Measurements from ENCODE around the gene FHIT.

Gene FHIT

DNA sequence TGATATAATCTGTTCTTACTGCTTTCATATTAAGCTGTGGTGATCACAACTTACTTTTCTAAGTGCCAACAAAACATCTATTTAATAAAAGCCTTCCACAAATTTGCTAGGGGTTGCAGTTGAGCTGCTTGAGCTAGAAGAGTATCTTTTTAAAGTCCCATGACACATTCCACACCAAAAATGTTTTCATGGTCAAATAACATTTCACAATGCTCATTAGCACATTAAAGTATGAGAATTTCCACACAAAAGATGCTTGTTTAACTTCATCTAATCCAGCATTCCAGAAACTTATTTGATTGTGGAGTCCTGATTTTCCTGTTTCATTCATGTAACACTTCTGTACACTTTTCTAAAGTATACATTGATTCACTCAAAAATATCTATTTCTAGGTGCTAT, 1325.3 kb downstream of the FHIT start:
- no peaks in the 10 kb centered on the region for H3K79me2 ChIP-seq (ENCODE audit: insufficient read depth, low read length)
- H3K9me3 ChIP-seq (ENCODE audit: insufficient read depth, low read length) = no peaks in the 10 kb centered on the region
- H3K36me3 ChIP-seq (ENCODE audit: low read length) = no peaks in the 10 kb centered on the region
- H3K9me2 ChIP-seq (replicated peaks; ENCODE audit: insufficient read depth, low read length) = no peaks in the 10 kb centered on the region
- no peaks in the 10 kb centered on the region for H4K20me1 ChIP-seq (ENCODE audit: low read depth, low read length)
- H3K27ac ChIP-seq (ENCODE audit: low read depth, low read length) = no peak overlapping the region
- H3K27me3 ChIP-seq (ENCODE audit: low read length) = no peaks in the 10 kb centered on the region
- H3K4me2 ChIP-seq (ENCODE audit: low read depth, low read length, poor library complexity, severe bottlenecking) = no peak overlapping the region
- no peaks in the 10 kb centered on the region for H3F3A ChIP-seq (ENCODE audit: insufficient read depth)
- H2AFZ ChIP-seq (ENCODE audit: low read depth, low read length, severe bottlenecking) = no peak overlapping the region
- H3K4me3 ChIP-seq (ENCODE audit: insufficient read depth, low read length, poor library complexity, severe bottlenecking) = no peak overlapping the region
- no peak for TF ChIP-seq EZH2phosphoT487 (conservative IDR thresholded peaks at IDR 0.05; ENCODE audit: low read length)
- TF ChIP-seq, protein P1, sequence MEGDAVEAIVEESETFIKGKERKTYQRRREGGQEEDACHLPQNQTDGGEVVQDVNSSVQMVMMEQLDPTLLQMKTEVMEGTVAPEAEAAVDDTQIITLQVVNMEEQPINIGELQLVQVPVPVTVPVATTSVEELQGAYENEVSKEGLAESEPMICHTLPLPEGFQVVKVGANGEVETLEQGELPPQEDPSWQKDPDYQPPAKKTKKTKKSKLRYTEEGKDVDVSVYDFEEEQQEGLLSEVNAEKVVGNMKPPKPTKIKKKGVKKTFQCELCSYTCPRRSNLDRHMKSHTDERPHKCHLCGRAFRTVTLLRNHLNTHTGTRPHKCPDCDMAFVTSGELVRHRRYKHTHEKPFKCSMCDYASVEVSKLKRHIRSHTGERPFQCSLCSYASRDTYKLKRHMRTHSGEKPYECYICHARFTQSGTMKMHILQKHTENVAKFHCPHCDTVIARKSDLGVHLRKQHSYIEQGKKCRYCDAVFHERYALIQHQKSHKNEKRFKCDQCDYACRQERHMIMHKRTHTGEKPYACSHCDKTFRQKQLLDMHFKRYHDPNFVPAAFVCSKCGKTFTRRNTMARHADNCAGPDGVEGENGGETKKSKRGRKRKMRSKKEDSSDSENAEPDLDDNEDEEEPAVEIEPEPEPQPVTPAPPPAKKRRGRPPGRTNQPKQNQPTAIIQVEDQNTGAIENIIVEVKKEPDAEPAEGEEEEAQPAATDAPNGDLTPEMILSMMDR (IDR thresholded peaks at IDR 0.05; ENCODE audit: insufficient read depth, low read length, poor library complexity, severe bottlenecking) = no peak
- no peak overlapping the region for H3K9ac ChIP-seq (ENCODE audit: low read length)

DNA sequence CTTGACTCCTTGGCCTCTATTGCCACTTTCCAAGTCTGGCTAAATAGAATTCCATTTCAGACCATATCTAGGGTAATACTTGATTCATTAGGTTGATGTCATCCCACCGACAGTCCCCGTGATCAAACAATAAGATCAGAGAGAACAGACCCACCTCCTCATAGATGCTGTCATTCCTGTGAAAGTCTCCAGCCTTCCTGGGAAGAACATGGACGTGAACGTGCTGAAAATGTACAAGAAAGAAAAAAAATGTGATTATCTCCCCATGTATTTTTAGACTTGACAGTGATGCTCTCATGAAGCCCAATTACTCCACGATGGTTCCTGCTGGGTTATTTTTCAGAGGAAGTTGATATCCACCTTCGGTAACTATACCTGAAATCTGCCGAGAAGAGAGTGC, 1329.1 kb downstream of the FHIT start:
- Histone ChIP-seq H3K36me3 (ENCODE audit: low read length) (no peaks in the 10 kb centered on the region), H3K9me2 (replicated peaks; ENCODE audit: insufficient read depth, low read length) (no peaks in the 10 kb centered on the region), H3K4me2 (ENCODE audit: low read depth, low read length, poor library complexity, severe bottlenecking) (no peak overlapping the region), H2AFZ (ENCODE audit: low read depth, low read length, severe bottlenecking) (no peak overlapping the region), H3K9me3 (ENCODE audit: insufficient read depth, low read length) (no peaks in the 10 kb centered on the region), H3K27me3 (ENCODE audit: low read length) (no peaks in the 10 kb centered on the region), H3K27ac (ENCODE audit: low read depth, low read length) (no peak overlapping the region), H3K4me3 (ENCODE audit: insufficient read depth, low read length, poor library complexity, severe bottlenecking) (no peak overlapping the region), H4K20me1 (ENCODE audit: low read depth, low read length) (no peaks in the 10 kb centered on the region), H3K79me2 (ENCODE audit: insufficient read depth, low read length) (no peaks in the 10 kb centered on the region), H3F3A (ENCODE audit: insufficient read depth) (no peaks in the 10 kb centered on the region), H3K9ac (ENCODE audit: low read length) (no peak overlapping the region)
- TF ChIP-seq, protein P1 (IDR thresholded peaks at IDR 0.05; ENCODE audit: insufficient read depth, low read length, poor library complexity, severe bottlenecking) = no peak
- TF ChIP-seq EZH2phosphoT487 (conservative IDR thresholded peaks at IDR 0.05; ENCODE audit: low read length) = no peak

DNA sequence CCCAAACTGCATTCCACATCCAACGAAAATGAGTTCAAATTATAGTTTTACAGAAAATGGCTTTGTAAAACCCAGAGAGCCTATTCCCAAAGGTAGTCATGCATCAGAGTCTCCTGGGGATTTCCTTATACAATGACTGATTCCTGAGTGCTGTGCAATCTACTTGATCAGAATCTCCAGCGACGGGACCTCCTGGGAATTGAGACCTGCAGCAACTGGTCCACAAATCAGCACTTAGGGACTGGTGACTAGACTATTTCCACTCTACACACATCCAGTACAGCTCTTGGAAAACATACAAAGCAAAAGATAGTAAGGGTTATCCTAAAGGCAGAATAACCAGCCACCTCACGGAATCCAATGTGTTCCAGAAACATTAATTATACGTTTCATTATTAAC, 1330.4 kb downstream of the FHIT start:
- no peaks in the 10 kb centered on the region for H3K9me3 ChIP-seq (ENCODE audit: insufficient read depth, low read length)
- no peaks in the 10 kb centered on the region for H3K9me2 ChIP-seq (replicated peaks; ENCODE audit: insufficient read depth, low read length)
- H3K4me2 ChIP-seq (ENCODE audit: low read depth, low read length, poor library complexity, severe bottlenecking) = no peak overlapping the region
- no peaks in the 10 kb centered on the region for H3K36me3 ChIP-seq (ENCODE audit: low read length)
- H3K27me3 ChIP-seq (ENCODE audit: low read length) = no peaks in the 10 kb centered on the region
- H2AFZ ChIP-seq (ENCODE audit: low read depth, low read length, severe bottlenecking) = no peak overlapping the region
- H4K20me1 ChIP-seq (ENCODE audit: low read depth, low read length) = no peaks in the 10 kb centered on the region
- no peaks in the 10 kb centered on the region for H3F3A ChIP-seq (ENCODE audit: insufficient read depth)
- H3K27ac ChIP-seq (ENCODE audit: low read depth, low read length) = no peak overlapping the region
- H3K4me3 ChIP-seq (ENCODE audit: insufficient read depth, low read length, poor library complexity, severe bottlenecking) = no peak overlapping the region
- no peak overlapping the region for H3K9ac ChIP-seq (ENCODE audit: low read length)
- TF ChIP-seq, protein P1 (IDR thresholded peaks at IDR 0.05; ENCODE audit: insufficient read depth, low read length, poor library complexity, severe bottlenecking) = no peak
- no peaks in the 10 kb centered on the region for H3K79me2 ChIP-seq (ENCODE audit: insufficient read depth, low read length)

DNA sequence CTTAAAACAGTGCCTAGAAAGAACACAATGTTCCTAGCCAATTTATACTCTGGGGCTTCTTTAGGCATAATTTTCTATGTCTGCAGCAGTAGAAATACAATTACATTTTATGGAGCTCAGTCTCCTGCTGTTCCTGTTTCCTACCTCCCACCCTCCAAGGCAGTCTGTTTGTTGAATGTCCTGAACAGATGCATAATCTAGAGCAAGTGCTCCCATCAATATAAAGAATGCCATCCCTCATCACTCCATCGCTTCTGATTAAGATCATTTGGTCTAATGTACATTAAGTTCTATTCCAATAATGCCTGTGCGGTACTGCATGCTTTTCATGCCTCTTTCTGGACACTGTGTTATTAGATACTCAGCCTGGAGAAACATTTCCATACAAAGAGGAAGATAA, 1331.7 kb downstream of the FHIT start:
- Histone ChIP-seq H3K27ac (ENCODE audit: low read depth, low read length) (no peak overlapping the region), H3K4me2 (ENCODE audit: low read depth, low read length, poor library complexity, severe bottlenecking) (no peak overlapping the region), H3K79me2 (ENCODE audit: insufficient read depth, low read length) (no peaks in the 10 kb centered on the region), H3K9me3 (ENCODE audit: insufficient read depth, low read length) (no peaks in the 10 kb centered on the region), H3K27me3 (ENCODE audit: low read length) (no peaks in the 10 kb centered on the region), H2AFZ (ENCODE audit: low read depth, low read length, severe bottlenecking) (no peak overlapping the region), H3K9ac (ENCODE audit: low read length) (no peak overlapping the region), H3F3A (ENCODE audit: insufficient read depth) (no peaks in the 10 kb centered on the region), H3K9me2 (replicated peaks; ENCODE audit: insufficient read depth, low read length) (no peaks in the 10 kb centered on the region), H4K20me1 (ENCODE audit: low read depth, low read length) (no peaks in the 10 kb centered on the region), H3K36me3 (ENCODE audit: low read length) (no peaks in the 10 kb centered on the region), H3K4me3 (ENCODE audit: insufficient read depth, low read length, poor library complexity, severe bottlenecking) (no peak overlapping the region)
- TF ChIP-seq, protein P1 (IDR thresholded peaks at IDR 0.05; ENCODE audit: insufficient read depth, low read length, poor library complexity, severe bottlenecking) = no peak
- no peak for TF ChIP-seq EZH2phosphoT487 (conservative IDR thresholded peaks at IDR 0.05; ENCODE audit: low read length)
